Suppressor macrophage treated with lipopolysaccharide for 1 hour (primary cell): ENCODE results near the gene CROCC2.

Experiments used
- DNase-seq, 3 donors: peaks; one replicate each; pipeline ENCODE4 v3.0.0-alpha.2; 2020 to 2022

CROCC2 gene

DNA sequence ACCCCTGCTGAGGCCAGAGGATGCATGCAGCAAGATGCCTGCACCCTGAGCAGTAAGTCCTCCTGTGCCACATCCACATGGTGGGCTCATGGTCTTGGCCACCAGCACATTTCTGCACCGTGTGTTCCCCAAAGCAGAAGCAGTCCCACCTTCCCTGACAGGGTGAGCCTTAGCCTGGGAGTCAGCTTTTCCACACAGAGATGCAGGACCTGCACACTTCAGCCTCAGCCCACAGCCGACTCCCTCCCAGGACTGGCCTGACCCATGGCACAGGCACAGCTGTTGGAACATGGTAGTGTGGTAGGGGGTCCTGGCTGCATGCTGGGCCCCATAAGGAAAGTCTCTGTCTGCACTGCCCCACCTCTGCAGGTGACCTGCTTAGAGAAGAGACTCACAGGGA, 97.2 kb downstream of the CROCC2 start:
- no peak for DNase-seq

DNA sequence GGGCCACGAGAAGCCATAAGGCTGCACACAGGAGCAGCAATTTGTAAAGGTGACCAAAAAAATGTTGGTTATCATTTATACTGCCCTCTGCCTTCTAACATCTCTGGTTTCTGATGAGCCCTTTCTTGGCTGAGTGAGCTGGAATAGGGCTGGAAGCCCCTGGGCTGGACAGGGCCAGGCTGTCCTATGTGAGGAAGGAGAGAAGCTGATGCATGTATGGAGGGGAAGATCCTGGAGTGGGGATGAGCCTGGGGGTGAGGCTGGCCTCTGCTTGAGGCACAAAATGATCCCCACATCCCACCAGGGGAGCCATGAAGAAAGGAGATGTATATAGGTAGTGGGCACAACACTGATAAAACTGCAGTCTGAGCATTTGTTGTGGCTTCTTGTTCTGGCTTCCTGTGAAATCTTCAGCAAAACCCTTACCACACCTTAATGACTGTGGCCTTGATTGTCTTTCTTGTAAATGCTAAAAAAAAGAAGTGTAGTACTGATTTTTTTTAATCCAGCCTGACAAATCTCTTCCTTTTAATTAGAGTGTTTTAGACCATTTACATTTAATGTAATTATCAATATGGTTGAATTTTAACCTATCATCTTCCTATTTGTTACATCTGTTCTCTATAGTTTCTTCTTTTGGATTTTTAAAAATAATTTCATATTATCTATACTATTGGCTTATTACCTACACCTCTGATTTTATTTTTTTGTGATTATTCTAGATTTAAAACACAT, 97.9 kb downstream of the CROCC2 start:
- no peak for DNase-seq

DNA sequence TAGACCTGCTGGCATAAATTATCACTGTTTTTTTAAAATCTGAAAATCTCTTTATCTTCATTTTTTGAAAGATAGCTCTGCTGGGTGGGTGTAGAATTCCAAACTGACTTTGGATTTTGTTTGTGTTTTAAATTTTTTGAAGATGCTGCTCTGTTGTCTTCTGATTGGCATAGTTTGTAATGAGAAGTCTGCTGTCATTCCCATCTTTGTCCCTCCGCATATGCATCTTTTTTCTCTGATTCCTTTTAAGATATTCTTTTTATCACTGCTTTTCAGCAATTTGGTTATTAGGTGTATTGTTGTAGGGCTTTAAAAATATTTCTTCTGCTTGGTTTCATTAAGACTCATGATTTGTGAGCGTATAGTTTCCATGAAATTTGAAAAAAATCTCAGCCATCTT, 99.4 kb downstream of the CROCC2 start:
- DNase-seq: no peak

DNA sequence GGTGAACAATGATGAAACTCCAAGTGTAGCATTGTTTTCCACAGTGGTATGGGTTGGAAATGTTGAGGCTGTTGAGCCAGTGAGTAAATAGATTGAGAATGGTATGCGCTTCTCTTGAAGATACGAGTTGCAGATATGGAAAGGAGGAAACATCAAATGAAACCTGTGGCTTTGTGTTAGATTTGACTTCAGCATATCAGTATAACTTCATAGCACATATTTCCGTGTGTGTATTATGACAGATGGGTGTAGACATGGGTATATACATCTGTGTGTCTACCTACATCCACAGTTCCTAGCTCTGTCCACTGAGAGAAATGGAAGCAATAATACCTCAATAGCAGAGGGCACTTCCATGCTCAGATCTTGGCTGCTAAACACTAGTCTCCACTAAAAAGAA, 100.3 kb downstream of the CROCC2 start:
- DNase-seq: no peak

DNA sequence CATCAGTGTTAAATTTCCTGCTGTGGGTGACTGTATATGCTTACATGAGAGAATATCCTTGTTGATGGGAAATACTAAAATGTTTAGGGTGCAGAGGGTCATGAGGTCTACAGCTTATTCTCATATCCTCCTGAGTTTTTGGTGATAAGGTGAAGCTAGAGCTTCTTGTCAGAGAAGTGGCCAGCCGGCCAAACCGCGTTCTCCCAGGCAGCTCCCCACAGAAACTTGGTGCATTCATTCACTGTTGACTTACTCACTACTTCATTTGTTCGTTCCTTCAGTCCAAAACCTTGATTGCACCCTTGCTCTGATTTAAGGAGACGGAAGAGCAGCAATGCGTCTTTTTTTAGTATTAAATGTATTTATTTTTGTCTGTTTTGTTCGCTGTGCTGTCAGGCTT, 101.0 kb downstream of the CROCC2 start:
- DNase-seq: no peak

DNA sequence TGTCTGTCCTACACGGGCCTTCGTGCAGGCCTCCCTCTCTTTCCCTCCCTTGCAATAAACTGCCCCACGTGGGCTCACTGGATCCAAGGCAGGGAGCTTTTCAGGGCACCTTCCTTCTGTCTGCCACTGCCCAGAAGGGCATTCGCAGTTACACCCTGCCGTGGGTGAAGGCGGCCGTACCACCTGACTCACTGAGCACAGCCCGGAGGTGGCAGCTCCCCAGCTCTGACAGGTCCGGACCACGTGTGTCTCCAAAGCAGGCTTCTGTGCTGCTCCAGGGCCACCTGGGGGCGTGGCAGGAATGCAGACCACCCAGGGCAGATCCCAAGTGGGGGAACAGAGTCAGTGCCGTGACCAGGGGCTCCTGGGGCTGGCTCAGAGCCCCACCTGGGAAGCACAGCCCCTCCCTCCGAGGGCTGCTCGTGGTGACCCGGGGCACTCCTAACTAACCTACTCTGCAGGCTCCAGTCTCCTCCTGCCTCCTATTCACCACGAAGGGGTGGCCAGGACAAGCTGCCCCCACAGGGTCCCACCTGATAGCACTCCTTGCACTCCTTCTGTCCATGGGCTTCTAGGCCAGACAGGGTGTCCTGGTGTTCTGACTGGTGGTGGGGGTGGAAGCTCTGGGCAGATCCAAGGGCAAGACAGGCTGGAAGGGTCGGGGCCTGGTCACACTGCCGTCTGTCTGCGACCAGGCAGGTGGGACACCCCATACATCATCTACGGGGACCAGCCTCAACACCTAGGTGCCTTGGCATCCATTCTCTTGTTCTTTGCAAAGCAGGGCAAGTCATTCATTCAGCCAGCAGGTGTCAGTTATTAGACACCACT, 102.0 kb downstream of the CROCC2 start:
- DNase-seq: no peak

DNA sequence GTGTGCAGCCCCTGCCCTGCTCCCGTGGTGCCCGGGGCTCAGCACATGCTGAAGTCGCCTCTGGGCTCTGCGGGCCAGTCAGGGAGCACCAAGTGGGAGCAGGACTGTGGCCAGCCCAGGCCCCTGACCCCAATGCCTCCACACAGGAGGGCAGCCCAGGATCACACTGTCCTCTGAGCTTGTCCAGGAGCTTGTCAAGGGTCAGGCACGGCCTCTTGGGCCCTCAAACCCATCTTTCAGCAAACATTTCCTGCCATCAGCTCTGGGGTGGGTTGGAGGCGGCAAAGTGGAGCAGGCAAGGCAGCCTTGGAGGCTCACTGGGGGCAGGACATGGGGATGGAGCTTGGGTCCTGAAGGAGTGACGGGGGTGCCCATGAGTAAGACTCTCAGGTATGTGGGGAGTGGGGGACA, 102.6 kb downstream of the CROCC2 start:
- no peak for DNase-seq

DNA sequence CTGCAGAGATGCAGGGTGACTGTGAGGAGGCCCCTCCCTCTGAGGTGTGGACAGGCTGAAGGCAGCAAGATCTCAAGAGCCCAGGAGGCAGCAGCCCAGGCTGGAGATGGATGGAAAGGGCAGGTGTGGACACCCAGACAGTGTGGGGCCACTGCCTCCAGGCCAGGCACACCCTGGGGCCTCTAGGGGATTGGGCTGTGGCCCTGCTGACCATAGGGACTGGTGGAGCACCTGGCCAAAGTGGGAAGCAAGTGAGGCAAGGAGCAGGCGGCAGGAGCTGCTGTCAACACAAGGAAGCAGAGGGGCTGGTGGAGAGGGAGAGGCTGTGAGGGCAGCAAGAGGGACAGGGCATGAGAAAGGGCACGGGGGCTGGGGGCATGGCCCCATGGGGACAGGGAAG, 103.1 kb downstream of the CROCC2 start:
- DNase-seq: no peak

DNA sequence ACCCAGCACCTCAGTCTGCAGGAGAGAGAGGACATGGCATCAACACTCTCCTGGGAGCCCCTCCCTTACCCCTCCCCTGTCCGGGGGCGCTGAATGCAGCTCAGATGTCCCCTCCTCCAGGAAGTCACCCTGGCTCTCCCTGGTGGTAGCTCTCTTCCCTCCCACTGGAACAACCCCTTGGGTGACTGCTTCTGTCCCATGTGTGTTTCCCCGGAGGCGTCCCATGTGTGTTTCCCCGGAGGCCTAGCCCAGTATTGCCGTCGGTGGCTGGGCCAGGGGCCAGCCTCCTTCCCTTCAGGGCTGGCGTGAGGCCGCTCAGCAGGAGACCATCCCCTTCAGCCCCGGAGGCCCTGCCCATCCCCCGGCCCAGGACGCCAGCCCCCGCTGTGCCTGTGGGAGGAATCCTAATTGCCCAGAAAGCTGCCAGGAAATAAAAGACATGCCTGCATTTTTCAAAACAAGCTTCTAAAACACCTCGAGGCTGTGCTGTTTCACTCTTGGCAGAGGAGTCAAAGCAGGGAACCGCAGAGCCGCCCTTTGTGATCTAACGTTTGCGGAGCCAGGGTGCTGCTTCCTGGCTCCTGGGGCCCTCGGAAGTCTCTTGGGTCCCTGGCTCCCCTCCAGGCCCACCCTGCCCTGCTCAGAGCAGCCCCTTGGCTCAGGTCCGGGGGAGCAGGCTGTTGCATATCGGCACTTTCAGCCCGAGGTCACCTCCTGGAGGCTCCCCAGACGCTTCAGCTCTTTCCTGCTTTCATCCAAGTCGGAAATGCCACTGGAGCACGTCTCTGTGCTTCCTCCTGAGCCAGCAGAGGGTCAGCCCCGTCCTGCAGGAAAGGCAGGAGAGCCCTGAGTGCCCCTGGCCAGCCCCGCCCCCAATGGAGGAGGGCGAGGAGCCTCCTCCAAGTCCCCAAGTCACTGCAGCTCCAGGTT, 103.7 kb downstream of the CROCC2 start:
- DNase-seq: peak; percentile 43 to 76 (median 51)

DNA sequence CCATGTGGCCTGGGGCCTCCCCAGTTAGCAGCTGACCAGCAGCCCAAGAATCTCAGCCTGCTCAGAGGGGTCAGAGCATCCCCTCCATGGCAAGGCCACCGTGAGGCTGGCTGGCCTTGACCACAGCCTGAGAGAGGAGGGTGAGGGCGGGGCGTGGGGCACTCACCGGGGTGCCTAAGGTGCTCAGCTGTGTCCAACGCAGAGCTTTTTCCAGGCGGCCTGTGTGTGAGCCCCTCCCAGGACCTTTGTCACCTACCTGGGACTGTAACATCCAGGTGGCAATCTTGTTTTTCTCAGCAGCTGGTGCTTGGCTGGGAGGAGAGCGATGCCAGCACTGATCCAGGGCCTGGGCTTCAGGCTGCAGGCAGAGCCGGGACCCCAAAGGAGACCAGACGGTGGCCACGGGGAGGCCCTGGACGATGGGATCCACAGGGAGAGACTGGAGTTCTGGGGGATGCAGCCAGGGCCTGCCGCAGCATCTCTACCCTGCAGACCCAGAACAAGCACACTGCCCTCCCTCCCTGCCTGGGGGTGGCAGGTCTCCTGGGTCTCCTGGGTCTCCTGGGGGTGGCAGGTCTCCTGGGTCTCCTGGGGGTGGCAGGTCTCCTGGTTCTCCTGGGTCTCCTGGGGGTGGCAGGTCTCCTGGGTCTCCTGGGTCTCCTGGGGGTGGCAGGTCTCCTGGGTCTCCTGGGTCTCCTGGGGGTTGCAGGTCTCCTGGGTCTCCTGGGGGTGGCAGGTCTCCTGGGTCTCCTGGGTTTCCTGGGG, 104.6 kb downstream of the CROCC2 start:
- DNase-seq: no peak

DNA sequence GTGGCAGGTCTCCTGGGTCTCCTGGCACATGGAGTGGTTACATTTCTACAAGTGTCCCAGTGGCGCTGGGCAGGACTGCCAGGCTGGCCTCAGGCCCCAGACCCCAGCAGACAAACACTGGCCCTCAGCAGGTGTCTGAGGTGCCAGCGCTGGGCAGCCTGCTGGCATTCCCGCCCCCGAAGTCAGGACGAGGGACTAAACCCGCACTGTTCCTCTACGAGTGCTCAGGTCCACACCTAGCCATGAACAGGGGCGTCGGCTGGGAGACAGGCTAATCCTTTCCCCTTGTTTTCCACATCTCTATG, 105.1 kb downstream of the CROCC2 start:
- no peak for DNase-seq

DNA sequence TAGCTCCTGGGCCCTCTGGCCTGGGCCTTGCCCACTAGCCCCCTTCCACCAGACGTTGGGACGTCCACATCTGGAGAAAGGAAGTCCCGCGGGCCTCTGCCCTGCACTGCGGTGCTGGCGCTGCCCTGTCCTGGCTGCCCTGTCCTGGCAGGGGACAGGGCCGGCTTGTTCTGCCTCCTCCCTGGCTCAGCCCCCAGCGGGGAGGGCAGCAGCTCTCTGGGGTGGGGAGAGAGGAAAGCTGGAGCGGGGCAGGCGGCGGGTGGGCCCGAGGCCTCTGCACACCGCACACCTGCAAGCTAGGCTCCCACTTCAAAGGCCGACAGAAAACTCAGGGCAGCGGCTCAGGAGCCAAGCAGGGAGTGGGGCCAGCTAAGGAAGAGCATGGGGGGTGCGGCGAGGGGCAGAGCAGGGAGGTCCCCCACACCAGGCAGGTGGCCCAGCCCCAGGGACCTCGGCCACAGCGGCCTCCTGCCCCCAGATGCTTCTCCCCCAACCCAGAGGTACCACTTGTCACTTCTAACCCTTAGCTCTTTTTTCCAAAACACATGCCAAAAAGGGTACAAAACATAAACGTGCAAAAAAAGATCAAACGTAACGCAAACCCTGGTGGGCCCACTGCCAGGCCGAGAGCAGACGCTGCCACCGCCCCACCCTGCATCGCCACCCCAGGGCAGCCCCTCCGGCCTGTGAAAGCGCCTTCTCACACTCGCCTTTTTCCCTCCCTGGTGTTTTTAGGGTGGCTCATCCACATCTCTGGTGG, 105.8 kb downstream of the CROCC2 start:
- no peak for DNase-seq

DNA sequence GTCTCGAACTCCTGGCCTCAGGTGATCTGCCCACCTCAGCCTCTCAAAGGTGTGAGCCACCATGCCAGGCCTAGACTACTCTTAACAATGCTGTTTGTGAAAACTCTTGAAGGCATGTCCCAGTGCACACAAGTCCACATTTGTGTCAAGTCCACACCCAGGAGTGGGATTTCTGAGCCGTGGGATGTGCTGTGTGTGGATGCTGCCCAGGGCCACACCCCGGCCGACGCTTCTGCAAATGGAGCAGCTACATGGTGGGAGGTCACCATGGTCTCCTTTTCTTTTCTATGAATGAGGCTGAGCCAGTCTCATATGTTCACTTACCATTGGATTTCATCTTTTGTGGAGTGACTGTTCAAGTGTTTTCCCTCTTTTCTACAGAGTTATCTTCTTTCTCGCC, 108.1 kb downstream of the CROCC2 start:
- no peak for DNase-seq

DNA sequence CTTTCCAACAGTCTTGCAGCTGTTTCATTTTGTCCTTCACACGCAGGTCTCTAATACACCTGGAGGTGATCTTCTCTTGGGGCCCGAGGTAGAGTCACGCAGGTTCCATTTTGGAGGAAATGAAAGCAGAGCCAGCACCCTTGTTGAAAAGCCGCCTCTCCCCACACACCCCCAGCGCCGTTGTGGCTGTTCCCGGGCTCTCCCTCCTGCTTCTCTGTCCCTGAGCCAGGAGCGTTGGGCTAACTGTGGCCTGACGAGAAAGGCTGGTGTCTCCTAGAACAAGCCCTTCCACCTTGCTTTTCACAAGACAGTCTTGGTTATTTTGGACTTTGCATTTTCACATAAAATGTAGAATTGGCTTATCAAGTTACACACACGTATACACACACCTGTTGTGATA, 108.6 kb downstream of the CROCC2 start:
- DNase-seq: no peak

DNA sequence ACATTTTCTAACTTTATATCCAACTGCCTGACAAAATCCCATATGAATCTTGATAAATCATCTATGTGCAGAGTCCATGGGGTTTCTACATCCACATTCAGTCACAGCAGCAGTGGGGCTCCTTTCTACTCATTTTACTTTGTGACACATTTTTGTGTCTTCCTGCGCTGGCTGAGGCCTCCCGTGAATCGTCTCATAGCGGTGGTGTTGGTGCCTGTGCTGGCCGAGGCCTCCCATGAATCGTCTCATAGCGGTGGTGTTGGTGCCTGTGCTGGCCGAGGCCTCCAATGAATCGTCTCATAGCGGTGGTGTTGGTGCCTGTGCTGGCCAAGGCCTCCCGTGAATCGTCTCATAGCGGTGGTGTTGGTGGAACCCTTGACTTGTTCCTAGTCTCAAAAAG, 109.3 kb downstream of the CROCC2 start:
- DNase-seq: no peak

DNA sequence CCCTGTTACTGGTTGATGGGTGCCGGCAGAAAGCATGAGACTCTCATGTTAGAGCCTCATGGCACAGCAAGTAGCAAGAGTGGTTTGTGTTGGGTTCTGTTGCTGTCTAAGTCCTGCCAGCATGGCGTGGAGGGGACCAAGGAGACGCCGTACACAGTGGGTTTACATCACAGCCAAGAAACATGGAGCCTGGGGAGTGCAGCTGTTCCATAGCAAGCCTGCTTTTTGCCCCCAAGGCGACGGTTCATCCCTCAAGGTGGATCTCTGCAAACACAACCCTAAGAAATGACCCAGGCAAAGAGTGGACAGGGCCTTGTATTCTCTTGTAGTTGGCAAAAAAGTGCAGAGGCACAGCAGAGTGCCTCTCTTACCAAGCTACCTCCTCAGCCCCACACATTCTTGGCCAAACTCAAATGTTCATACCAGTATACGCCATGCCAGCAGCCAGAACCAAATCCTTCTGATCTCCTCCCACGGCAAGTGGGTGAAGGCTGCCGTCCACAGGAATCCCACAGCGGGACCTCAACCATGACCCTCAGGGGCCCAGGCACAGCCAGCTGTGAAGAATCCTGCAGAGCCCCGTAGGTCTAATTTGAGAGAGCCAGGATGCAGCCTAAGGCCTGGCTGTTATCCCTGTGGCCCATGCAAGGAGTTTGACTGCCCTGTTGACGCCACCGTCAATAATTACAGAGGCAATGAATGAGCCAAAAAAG, 111.2 kb downstream of the CROCC2 start:
- no peak for DNase-seq

DNA sequence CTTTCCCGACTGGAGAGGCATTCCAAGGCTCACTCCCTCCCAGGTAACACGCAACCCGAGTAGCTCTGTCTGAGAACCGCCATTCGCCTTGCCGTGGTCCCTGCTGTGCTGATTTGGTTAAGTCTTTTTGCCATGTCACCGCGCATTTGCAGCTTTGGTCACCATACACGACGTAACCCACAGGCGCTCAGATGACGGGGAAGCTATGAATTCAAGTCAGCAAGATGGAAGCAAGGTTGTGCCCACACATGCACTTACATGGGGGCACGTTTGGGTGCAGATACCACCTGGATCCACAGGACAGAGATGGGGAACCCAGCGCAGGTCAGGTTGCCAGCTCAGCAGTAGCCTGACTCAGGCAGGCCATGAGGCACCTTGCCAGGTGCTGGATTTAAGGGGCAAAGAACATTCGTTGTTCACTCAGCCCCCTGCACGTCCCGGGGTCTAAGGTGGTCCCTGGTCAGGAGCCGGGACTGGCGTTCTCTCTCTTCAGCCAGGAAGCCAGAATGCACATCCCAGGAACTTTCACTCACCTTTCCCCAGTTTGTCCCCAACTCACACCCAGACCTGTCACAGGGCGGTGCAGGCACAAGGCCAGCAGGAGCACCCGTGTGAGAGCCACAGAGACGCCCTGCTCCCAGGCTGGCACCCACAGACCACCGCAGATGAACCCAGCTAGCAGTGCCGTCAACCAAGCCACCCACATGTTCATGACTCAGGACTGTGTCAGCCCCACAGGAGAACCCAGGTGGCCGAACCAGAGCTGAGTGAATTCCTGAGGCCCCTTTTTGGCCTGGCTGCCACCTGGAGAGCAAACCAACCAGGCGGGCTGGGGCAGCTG, 112.1 kb downstream of the CROCC2 start:
- no peak for DNase-seq

DNA sequence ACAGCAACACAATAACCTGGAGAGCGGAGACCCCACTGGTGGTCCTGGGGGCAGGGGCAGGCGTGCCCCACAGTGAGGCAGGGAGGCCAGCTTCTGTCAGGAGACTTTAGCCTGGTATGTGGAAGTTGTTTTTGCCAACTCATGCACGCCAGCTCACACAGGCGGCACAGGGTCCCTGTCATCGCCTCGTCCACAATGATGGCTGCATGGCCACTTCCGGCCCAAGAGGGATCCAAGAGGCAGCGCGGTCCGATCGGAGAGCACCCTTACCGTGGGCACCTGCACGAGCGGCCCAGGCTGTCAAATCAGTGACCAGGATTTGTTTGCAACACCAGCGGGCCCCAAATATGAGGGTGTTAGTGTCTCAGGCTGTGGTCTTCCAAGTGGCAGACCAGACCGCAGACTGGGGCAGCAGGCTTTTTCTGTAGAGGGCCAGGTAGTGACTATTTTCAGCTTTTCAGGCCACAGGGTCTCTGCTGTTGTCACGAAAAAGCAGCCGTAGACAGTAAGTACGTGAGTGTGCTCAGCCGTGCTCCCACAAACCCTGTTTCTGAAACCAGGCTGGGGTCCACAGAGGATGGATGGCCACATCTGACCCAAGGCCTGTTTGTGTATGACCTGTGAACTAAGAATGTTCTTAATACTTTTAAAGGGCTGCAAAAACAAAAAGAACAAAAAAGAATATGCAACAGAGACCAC, 113.5 kb downstream of the CROCC2 start:
- no peak for DNase-seq

DNA sequence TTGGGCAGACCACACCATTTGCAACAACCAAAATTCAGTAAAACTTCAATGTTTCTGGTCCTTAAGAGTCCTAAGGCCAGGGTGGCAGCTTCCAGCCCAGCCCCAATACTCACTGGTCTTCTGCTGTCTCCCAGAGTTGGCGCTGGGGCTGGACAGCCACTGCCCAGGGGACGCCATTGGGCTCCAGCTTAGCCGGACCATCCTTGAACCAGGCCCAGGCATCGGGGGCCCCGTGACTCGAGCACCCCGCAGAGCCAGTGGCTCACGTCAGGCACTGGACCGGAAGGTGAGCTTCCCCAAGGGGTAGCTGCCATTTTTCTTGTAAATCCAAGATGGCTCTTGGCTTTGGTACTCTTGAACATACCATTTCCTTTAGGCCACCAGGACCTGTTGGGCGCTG, 114.1 kb downstream of the CROCC2 start:
- DNase-seq: no peak
